SK-N-SH (cell line): Measurements from ENCODE around the gene FAM107A.

Experiments used
- CTCF ChIP-seq: fragments of 200-600 bp; sonication (generic); IDR thresholded peaks from 2 replicates; pipeline ENCODE4 v1.6.1; 2017; ENCODE audit warnings: antibody characterized with exemption, mild to moderate bottlenecking, moderate library complexity
- NFIC ChIP-seq: IDR thresholded peaks from 2 replicates; pipeline ENCODE4 v1.4.0; 2012; ENCODE audit warnings: borderline replicate concordance

- TF ChIP-seq NFIC = no peak
- TF ChIP-seq CTCF = no peak
These were observed 62.8 kb downstream of the FAM107A start for GRCh38 chr3:58514405-58514804.
